GM10266 (cell line): Measurements from ENCODE around the gene MTREX.

ENCODE experiments used
- DNase-seq: peaks from one replicate; pipeline ENCODE4 v3.0.0; 2012; ENCODE audit errors: extremely low spot score
- TF ChIP-seq, protein P1 (sequence below): IDR thresholded peaks from 2 replicates; pipeline ENCODE4 v1.5.1; 2012; ENCODE audit warnings: mild to moderate bottlenecking, low read depth; ENCODE audit not compliant: control insufficient read depth, insufficient read depth; ENCODE audit errors: missing control alignments

MTREX gene

DNA sequence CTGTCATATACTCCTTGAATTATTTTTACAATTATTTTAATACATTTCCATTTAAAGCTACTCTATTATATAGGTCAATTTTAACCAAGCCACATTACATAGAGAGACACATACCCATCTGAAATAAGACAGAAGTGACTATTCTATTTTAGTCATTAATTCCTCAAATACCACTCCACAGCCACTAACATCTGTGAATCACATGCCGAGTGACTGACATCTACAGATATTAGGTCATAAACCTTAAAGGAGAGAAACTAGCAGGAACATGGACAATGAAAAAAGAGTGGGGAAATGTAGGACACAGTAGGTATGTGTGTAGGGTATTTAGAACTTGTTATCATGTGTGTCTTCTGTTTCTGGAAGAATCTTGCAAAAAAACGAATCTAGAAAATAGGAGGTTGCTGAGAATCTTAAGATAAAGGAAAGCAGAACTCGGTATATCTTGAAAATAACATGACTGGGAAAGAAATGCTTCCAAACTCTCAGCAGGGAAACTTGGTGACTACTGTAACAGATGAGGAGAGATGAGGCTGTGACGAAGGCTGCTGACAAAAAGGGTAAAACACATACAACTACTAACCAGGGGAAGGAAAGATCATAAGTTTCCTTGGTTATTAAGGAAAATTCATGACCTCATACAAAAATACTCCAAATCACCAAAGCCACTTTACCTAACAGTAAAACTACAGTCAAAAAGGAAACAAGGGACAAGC, 142.4 kb downstream of the MTREX start:
- TF ChIP-seq, protein P1, sequence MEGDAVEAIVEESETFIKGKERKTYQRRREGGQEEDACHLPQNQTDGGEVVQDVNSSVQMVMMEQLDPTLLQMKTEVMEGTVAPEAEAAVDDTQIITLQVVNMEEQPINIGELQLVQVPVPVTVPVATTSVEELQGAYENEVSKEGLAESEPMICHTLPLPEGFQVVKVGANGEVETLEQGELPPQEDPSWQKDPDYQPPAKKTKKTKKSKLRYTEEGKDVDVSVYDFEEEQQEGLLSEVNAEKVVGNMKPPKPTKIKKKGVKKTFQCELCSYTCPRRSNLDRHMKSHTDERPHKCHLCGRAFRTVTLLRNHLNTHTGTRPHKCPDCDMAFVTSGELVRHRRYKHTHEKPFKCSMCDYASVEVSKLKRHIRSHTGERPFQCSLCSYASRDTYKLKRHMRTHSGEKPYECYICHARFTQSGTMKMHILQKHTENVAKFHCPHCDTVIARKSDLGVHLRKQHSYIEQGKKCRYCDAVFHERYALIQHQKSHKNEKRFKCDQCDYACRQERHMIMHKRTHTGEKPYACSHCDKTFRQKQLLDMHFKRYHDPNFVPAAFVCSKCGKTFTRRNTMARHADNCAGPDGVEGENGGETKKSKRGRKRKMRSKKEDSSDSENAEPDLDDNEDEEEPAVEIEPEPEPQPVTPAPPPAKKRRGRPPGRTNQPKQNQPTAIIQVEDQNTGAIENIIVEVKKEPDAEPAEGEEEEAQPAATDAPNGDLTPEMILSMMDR: no peak
- DNase-seq: no peak

DNA sequence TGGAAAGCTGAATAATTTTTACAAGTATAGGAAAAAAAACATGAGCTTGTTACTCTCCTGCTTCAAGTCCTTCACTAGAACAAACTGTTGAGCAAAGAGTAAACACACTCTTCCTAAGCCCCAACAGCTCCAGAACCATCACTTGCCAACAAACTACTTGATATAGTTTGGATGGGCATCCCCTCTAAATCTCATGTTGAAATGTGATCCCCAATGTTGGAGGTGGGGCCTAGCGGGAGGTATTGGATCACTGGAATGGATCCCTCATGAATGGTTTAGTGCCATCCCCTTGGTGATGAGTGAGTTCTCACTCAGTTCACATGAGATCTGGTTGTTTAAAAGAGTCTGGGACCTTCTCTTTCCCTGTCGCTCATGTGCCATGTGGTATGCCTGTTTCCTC, 144.2 kb downstream of the MTREX start:
- no peak for DNase-seq
- TF ChIP-seq, protein P1: no peak

DNA sequence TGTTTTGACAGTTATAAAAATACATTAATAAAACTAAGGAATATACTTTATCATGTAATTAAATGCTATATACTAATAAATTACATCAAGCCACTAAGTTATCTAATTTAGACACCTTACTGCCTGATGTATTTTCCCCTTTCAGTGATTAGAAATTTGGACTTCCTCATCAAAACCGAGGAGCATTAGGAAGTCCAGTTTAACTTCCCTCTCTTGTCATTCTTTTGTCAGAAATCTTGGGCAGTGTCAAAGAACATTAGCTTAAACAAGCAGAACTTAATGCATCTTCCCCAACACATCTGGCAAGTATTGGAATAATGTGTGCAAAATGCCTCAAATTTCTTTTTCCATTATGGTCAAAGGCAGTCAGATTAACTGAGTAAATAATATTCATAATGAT, 145.4 kb downstream of the MTREX start:
- no peak for DNase-seq
- TF ChIP-seq, protein P1: no peak

DNA sequence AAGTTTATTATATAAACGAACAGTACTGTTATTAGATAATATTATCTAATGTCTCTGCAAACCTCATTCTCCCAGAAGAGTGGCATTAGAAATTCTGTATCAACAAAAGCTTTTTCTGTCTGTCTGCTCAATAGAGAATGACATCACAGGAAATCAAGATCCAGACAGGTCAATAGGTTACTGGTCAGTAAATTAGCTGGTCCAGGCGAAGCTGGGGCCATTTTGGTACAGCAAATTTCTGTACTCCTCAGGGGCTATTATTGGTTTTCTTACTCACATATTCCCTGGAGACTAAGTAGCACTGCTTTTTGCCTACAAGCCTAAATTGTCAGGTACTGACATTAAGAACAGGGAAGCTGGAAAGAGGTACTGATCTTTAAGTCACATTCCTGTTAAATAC, 146.5 kb downstream of the MTREX start:
- no peak for DNase-seq
- TF ChIP-seq, protein P1: no peak

GRCh38 chr5:55456216-55456895, 148.6 kb downstream of the MTREX start:
- TF ChIP-seq, protein P1: no peak
- no peak for DNase-seq

GRCh38 chr5:55459572-55459971, 151.8 kb downstream of the MTREX start:
- no peak for DNase-seq
- TF ChIP-seq, protein P1: no peak

DNA sequence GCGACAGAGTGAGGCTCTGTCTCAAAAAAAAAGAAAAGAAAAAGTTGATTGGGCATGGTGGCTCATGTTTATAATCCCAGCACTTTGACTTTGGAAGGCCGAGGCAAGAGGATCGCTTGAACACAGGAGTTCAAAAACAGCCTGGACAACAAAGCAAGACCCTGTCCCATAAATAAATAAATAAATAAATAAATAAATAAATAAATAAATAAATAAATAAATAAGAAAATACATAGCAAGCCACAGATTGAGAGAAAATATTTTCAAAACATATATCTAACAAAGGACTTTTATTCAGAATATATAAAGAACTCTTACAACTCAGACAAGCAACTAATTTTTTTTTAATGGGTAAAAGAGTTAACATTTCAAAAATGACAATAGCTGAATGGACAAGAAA, 155.8 kb downstream of the MTREX start:
- TF ChIP-seq, protein P1: no peak
- DNase-seq: no peak
